ENCODE measurements around the gene ATP11C.

ATP11C gene

GRCh38 chrX:139804482-139804881 is 128.4 kb downstream of the ATP11C start:
- DNase-seq (ENCODE audit: low read depth, low spot score): no peak

- no peak for DNase-seq (ENCODE audit: low read depth, low spot score)
Observed at GRCh38 chrX:139803224-139803623, 129.6 kb downstream of the ATP11C start.

- no peak for DNase-seq (ENCODE audit: low read depth, low spot score)
Observed at GRCh38 chrX:139802048-139802447, 130.8 kb downstream of the ATP11C start.

GRCh38 chrX:139801397-139801813 is 131.4 kb downstream of the ATP11C start:
- no peak for DNase-seq (ENCODE audit: low read depth, low spot score)

- DNase-seq (ENCODE audit: low read depth, low spot score): no peak
Observed at GRCh38 chrX:139798701-139799100, 134.2 kb downstream of the ATP11C start.

GRCh38 chrX:139795196-139795595 is 137.7 kb downstream of the ATP11C start:
- DNase-seq (ENCODE audit: low read depth, low spot score): no peak

- DNase-seq (ENCODE audit: low read depth, low spot score): no peak
Observed at GRCh38 chrX:139787601-139788000, 145.3 kb downstream of the ATP11C start.

GRCh38 chrX:139784807-139785206 is 148.0 kb downstream of the ATP11C start:
- DNase-seq (ENCODE audit: low read depth, low spot score): no peak

- DNase-seq (ENCODE audit: low read depth, low spot score): no peak
Observed at GRCh38 chrX:139783959-139784358, 148.9 kb downstream of the ATP11C start.

- DNase-seq (ENCODE audit: low read depth, low spot score): no peak
Observed at GRCh38 chrX:139783030-139783429, 149.8 kb downstream of the ATP11C start.

- DNase-seq (ENCODE audit: low read depth, low spot score): no peak
Observed at GRCh38 chrX:139776599-139776998, 156.3 kb downstream of the ATP11C start.

- DNase-seq (ENCODE audit: low read depth, low spot score): no peak
Observed at GRCh38 chrX:139770366-139770765, 162.5 kb downstream of the ATP11C start.

GRCh38 chrX:139766545-139766983 is 166.3 kb downstream of the ATP11C start:
- DNase-seq (ENCODE audit: low read depth, low spot score): no peak

- DNase-seq (ENCODE audit: low read depth, low spot score): no peak
Observed at GRCh38 chrX:139762400-139763183, 170.3 kb downstream of the ATP11C start.

- no peak for DNase-seq (ENCODE audit: low read depth, low spot score)
Observed at GRCh38 chrX:139759637-139760036, 173.2 kb downstream of the ATP11C start.

- no peak for DNase-seq (ENCODE audit: low read depth, low spot score)
Observed at GRCh38 chrX:139758809-139759208, 174.0 kb downstream of the ATP11C start.

GRCh38 chrX:139758250-139758649 is 174.6 kb downstream of the ATP11C start:
- DNase-seq (ENCODE audit: low read depth, low spot score): no peak

GRCh38 chrX:139751053-139751452 is 181.8 kb downstream of the ATP11C start:
- no peak for DNase-seq (ENCODE audit: low read depth, low spot score)

- no peak for DNase-seq (ENCODE audit: low read depth, low spot score)
Observed at GRCh38 chrX:139750390-139750789, 182.5 kb downstream of the ATP11C start.

- DNase-seq (ENCODE audit: low read depth, low spot score): no peak
Observed at GRCh38 chrX:139739138-139739537, 193.7 kb downstream of the ATP11C start.

GRCh38 chrX:139738581-139738980 is 194.3 kb downstream of the ATP11C start:
- DNase-seq (ENCODE audit: low read depth, low spot score): no peak

GRCh38 chrX:139736151-139736550 is 196.7 kb downstream of the ATP11C start:
- no peak for DNase-seq (ENCODE audit: low read depth, low spot score)

- DNase-seq (ENCODE audit: low read depth, low spot score): no peak
Observed at GRCh38 chrX:139734996-139735395, 197.9 kb downstream of the ATP11C start.

- no peak for DNase-seq (ENCODE audit: low read depth, low spot score)
Observed at GRCh38 chrX:139725720-139726119, 207.1 kb downstream of the ATP11C start.

Data from smooth muscle cell of the brain vasculature (primary cell).